BE2C (cell line): ENCODE results near the gene LENG8.

Experiments
- DNase-seq: peaks from one replicate; pipeline ENCODE4 v3.0.0-alpha.2; 2020
- H3K27me3 ChIP-seq: fragments of 250-450 bp; sonication (Bioruptor Pico); 2 replicates; pipeline ENCODE4 v1.5.1; 2020; ENCODE audit warnings: mild to moderate bottlenecking
- H3K36me3 ChIP-seq: fragments of 250-450 bp; sonication (Bioruptor Pico); 2 replicates; pipeline ENCODE4 v1.5.1; 2020; ENCODE audit warnings: mild to moderate bottlenecking
- H3K4me1 ChIP-seq: fragments of 250-450 bp; sonication (Bioruptor Pico); 2 replicates; pipeline ENCODE4 v1.5.1; 2020
- H3K4me3 ChIP-seq: 2 replicates; pipeline ENCODE4 v1.5.1; 2011; ENCODE audit warnings: low read depth, low read length
- H3K9me3 ChIP-seq: fragments of 250-450 bp; sonication (Bioruptor Pico); 2 replicates; pipeline ENCODE4 v1.5.1; 2020
- CTCF ChIP-seq: IDR thresholded peaks from 2 replicates; pipeline ENCODE4 v1.5.1; 2012; ENCODE audit warnings: mild to moderate bottlenecking, low read depth, low read length

Gene LENG8

GRCh38 chr19:54460230-54461005 lies 11.4 kb downstream of the LENG8 start:
- peaks cover 58% of the 10 kb centered on the region for H3K36me3 ChIP-seq
- H3K4me3 ChIP-seq = no peak overlapping the region
- H3K4me1 ChIP-seq = peaks cover 4% of the 10 kb centered on the region; the same call in 1 of the 2 replicates
- no peaks in the 10 kb centered on the region for H3K9me3 ChIP-seq
- TF ChIP-seq CTCF = no peak
- H3K27me3 ChIP-seq = no peaks in the 10 kb centered on the region
- DNase-seq = no peak

GRCh38 chr19:54461210-54461609 lies 12.2 kb downstream of the LENG8 start:
- no peak overlapping the region for H3K4me3 ChIP-seq
- no peak for TF ChIP-seq CTCF
- no peaks in the 10 kb centered on the region for H3K9me3 ChIP-seq
- peaks cover 4% of the 10 kb centered on the region; the same call in 1 of the 2 replicates for H3K4me1 ChIP-seq
- DNase-seq = no peak
- no peaks in the 10 kb centered on the region for H3K27me3 ChIP-seq
- H3K36me3 ChIP-seq = peaks cover 50% of the 10 kb centered on the region

- Histone ChIP-seq H3K36me3 (peaks cover 46% of the 10 kb centered on the region), H3K4me1 (peaks cover 4% of the 10 kb centered on the region; the same call in 1 of the 2 replicates), H3K27me3 (no peaks in the 10 kb centered on the region), H3K9me3 (no peaks in the 10 kb centered on the region), H3K4me3 (no peak overlapping the region)
- no peak for TF ChIP-seq CTCF
- DNase-seq = no peak
Measured at GRCh38 chr19:54461613-54462012, 12.6 kb downstream of the LENG8 start.

GRCh38 chr19:54462047-54462654 lies 13.2 kb downstream of the LENG8 start:
- Histone ChIP-seq H3K36me3 (peaks cover 41% of the 10 kb centered on the region), H3K4me3 (peak overlapping the region; percentile 64), H3K9me3 (no peaks in the 10 kb centered on the region), H3K4me1 (peaks cover 4% of the 10 kb centered on the region; the same call in 1 of the 2 replicates), H3K27me3 (no peaks in the 10 kb centered on the region)
- no peak for TF ChIP-seq CTCF
- no peak for DNase-seq

- Histone ChIP-seq H3K4me3 (peak overlapping the region; percentile 64), H3K4me1 (peaks cover 4% of the 10 kb centered on the region; the same call in 1 of the 2 replicates), H3K9me3 (no peaks in the 10 kb centered on the region), H3K27me3 (no peaks in the 10 kb centered on the region), H3K36me3 (peaks cover 33% of the 10 kb centered on the region)
- TF ChIP-seq CTCF = peak; percentile 44
- DNase-seq = peak; percentile 70
Measured at GRCh38 chr19:54462655-54463530, 13.9 kb downstream of the LENG8 start.
